Neural progenitor cell (in vitro differentiated cells): ENCODE measurements around the gene RAMAC. TPM values are rescaled to one million over a fixed set of nuclear protein-coding genes. Genes with fewer than 3 reads are reported as not detected.
"Not testable (repeated sequence)": the region's sequence is repeated elsewhere in the genome, so short reads cannot be mapped to it uniquely, and the experiment has no call there.

Source experiments
- DNase-seq: peaks from one replicate; pipeline ENCODE4 v3.0.0-alpha.2; 2016; ENCODE audit warnings: low spot score
- H2AFZ ChIP-seq: fragments of 200-600 bp; sonication (generic); replicated peaks from 2 replicates; pipeline ENCODE4 v1.6.1; 2016; ENCODE audit warnings: antibody characterized with exemption
- H3F3A ChIP-seq: fragments of 200-600 bp; sonication (generic); 2 replicates; pipeline ENCODE4 v1.6.1; 2016; ENCODE audit warnings: antibody characterized with exemption, low read depth
- H3K27ac ChIP-seq: fragments of 200-600 bp; sonication (generic); 2 replicates; pipeline ENCODE4 v1.5.1; 2016; ENCODE audit warnings: mild to moderate bottlenecking
- H3K27me3 ChIP-seq: fragments of 200-600 bp; sonication (generic); 2 replicates; pipeline ENCODE4 v1.6.1; 2016; ENCODE audit warnings: mild to moderate bottlenecking, moderate library complexity
- H3K36me3 ChIP-seq: fragments of 200-600 bp; sonication (generic); 2 replicates; pipeline ENCODE4 v1.5.1; 2016
- H3K4me1 ChIP-seq: fragments of 200-600 bp; sonication (generic); 2 replicates; pipeline ENCODE4 v1.6.1; 2016; ENCODE audit warnings: mixed run types
- H3K4me2 ChIP-seq: fragments of 200-600 bp; sonication (generic); 2 replicates; pipeline ENCODE4 v1.6.1; 2016
- H3K4me3 ChIP-seq: fragments of 200-600 bp; sonication (generic); 2 replicates; pipeline ENCODE4 v1.5.1; 2016
- H3K79me2 ChIP-seq: fragments of 200-600 bp; sonication (generic); 2 replicates; pipeline ENCODE4 v1.6.1; 2016; ENCODE audit warnings: low read depth
- H3K9ac ChIP-seq: fragments of 200-600 bp; sonication (generic); 2 replicates; pipeline ENCODE4 v1.6.1; 2016
- H3K9me3 ChIP-seq: fragments of 200-600 bp; sonication (generic); 2 replicates; pipeline ENCODE4 v1.5.1; 2016; ENCODE audit warnings: low read depth
- H4K20me1 ChIP-seq: fragments of 200-600 bp; sonication (generic); 2 replicates; pipeline ENCODE4 v1.6.1; 2016; ENCODE audit warnings: low read depth
- H3K27ac Mint-ChIP-seq: 3 replicates; pipeline ENCODE4 v1.8.0; 2021; ENCODE audit warnings: mixed read lengths
- H3K27me3 Mint-ChIP-seq: 2 replicates; pipeline ENCODE4 v1.8.0; 2022; ENCODE audit warnings: low read depth, mild to moderate bottlenecking, inconsistent platforms, moderate library complexity, mixed read lengths; ENCODE audit not compliant: insufficient read depth
- H3K36me3 Mint-ChIP-seq: 3 replicates; pipeline ENCODE4 v1.8.0; 2021; ENCODE audit warnings: mixed read lengths
- H3K4me1 Mint-ChIP-seq: 3 replicates; pipeline ENCODE4 v1.8.0; 2021; ENCODE audit warnings: mixed read lengths
- H3K4me3 Mint-ChIP-seq: 3 replicates; pipeline ENCODE4 v1.8.0; 2021; ENCODE audit warnings: mild to moderate bottlenecking, moderate library complexity, mixed read lengths
- H3K9me3 Mint-ChIP-seq: 3 replicates; pipeline ENCODE4 v1.8.0; 2020; ENCODE audit warnings: mixed read lengths
- EZH2 ChIP-seq: fragments of 200-600 bp; sonication (generic); IDR thresholded peaks from 2 replicates; pipeline ENCODE4 v1.6.1; 2017; ENCODE audit warnings: antibody characterized with exemption, mild to moderate bottlenecking, moderate library complexity
- EZH2phosphoT487 ChIP-seq: fragments of 200-600 bp; sonication (generic); IDR thresholded peaks from 2 replicates; pipeline ENCODE4 v1.6.1; 2017; ENCODE audit warnings: antibody characterized with exemption
- total RNA-seq: library from RNA; depleted of rRNA; stranded (reverse); fragments of >200 nt; gene quantifications from 2 replicates; pipeline ENCODE4 v1.2.3, GENCODE V29; 2015; ENCODE audit warnings: low replicate concordance
- TF ChIP-seq, protein P1 (sequence below): fragments of 200-600 bp; sonication (generic); IDR thresholded peaks from 2 replicates; pipeline ENCODE4 v1.5.1; 2017; ENCODE audit warnings: antibody characterized with exemption, mild to moderate bottlenecking

RAMAC gene
- total RNA-seq, 1 donor from 2014 or later: 50.6 TPM

DNA sequence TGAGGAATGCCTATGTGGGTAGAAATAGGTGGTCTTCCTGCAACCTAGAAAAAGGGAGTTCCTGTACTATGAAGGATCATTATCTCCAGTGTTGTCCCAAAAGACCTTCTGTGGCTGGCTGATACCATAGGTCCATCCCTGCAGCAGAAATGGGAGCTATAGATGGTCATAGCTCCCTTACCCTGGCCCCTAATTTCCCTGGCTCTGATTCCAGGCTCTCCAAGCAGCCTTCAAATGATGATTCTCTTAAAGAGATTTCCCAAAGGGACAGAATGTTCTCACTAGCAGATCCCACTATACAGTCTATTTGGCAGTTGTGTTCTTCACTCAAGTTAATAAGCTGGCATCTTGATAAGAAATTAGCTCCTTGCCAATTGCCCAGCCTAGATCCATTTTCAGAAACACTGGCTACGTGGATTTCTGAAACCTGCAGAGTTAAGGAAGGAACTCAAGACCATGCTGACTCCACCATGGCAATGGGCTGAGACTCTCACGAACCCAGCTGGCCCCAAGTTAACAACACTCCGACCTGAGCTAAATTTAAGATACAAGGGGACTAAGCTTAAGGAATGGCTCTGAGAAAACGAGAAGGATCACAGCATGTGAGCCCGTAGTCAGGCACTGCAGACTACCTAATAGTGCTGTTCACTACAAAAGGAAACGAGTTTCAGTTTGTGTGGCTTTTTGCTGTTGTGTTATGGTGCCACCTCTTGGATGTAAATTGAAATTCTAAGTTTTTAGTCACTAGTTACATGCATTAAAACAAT is 14.1 kb downstream of the RAMAC start:
- no peak overlapping the region for H3K4me2 ChIP-seq
- peaks cover 3% of the 10 kb centered on the region for H3K27me3 Mint-ChIP-seq
- no peaks in the 10 kb centered on the region for H3K79me2 ChIP-seq
- no peaks in the 10 kb centered on the region for H4K20me1 ChIP-seq
- H3K9me3 ChIP-seq: no peaks in the 10 kb centered on the region
- DNase-seq: peak; percentile 58
- no peak overlapping the region for H3K4me3 ChIP-seq
- H3K4me1 ChIP-seq: no peaks in the 10 kb centered on the region
- TF ChIP-seq, protein P1, sequence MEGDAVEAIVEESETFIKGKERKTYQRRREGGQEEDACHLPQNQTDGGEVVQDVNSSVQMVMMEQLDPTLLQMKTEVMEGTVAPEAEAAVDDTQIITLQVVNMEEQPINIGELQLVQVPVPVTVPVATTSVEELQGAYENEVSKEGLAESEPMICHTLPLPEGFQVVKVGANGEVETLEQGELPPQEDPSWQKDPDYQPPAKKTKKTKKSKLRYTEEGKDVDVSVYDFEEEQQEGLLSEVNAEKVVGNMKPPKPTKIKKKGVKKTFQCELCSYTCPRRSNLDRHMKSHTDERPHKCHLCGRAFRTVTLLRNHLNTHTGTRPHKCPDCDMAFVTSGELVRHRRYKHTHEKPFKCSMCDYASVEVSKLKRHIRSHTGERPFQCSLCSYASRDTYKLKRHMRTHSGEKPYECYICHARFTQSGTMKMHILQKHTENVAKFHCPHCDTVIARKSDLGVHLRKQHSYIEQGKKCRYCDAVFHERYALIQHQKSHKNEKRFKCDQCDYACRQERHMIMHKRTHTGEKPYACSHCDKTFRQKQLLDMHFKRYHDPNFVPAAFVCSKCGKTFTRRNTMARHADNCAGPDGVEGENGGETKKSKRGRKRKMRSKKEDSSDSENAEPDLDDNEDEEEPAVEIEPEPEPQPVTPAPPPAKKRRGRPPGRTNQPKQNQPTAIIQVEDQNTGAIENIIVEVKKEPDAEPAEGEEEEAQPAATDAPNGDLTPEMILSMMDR: peak; percentile 62
- TF ChIP-seq EZH2phosphoT487 (no peak), EZH2 (no peak)
- no peak overlapping the region for H2AFZ ChIP-seq
- H3K9ac ChIP-seq: no peak overlapping the region
- H3K27ac Mint-ChIP-seq: peak overlapping the region; percentile 33
- peaks cover 4% of the 10 kb centered on the region for H3K9me3 Mint-ChIP-seq
- H3K27ac ChIP-seq: no peak overlapping the region
- no peak overlapping the region for H3K4me3 Mint-ChIP-seq
- peaks cover 6% of the 10 kb centered on the region for H3K4me1 Mint-ChIP-seq
- H3K36me3 ChIP-seq: peaks cover 4% of the 10 kb centered on the region
- peaks cover 6% of the 10 kb centered on the region for H3K36me3 Mint-ChIP-seq
- no peaks in the 10 kb centered on the region for H3K27me3 ChIP-seq
- H3F3A ChIP-seq: no peaks in the 10 kb centered on the region

GRCh38 chr15:83000672-83001031 is 14.6 kb downstream of the RAMAC start:
- H3K9me3 ChIP-seq, H4K20me1 ChIP-seq, H3K9me3 Mint-ChIP-seq, H3K4me3 ChIP-seq, DNase-seq, H3K27me3 ChIP-seq, H3K27me3 Mint-ChIP-seq, H3K4me2 ChIP-seq, H3K36me3 Mint-ChIP-seq, H3K4me3 Mint-ChIP-seq, H3K4me1 ChIP-seq, H2AFZ ChIP-seq, H3F3A ChIP-seq, H3K27ac ChIP-seq, H3K27ac Mint-ChIP-seq, H3K9ac ChIP-seq, H3K79me2 ChIP-seq, H3K4me1 Mint-ChIP-seq, H3K36me3 ChIP-seq: not testable (repeated sequence)

- H3K27ac ChIP-seq: no peak overlapping the region
- H3K27me3 ChIP-seq: no peaks in the 10 kb centered on the region
- TF ChIP-seq, protein P1: peak; percentile 81
- TF ChIP-seq EZH2: no peak
- H3K79me2 ChIP-seq: peaks cover 30% of the 10 kb centered on the region
- no peaks in the 10 kb centered on the region for H3K27me3 Mint-ChIP-seq
- H3F3A ChIP-seq: no peaks in the 10 kb centered on the region
- H3K9me3 ChIP-seq: no peaks in the 10 kb centered on the region
- H4K20me1 ChIP-seq: peaks cover 7% of the 10 kb centered on the region
- H3K36me3 ChIP-seq: peaks cover 5% of the 10 kb centered on the region
- DNase-seq: peak; percentile 77
- peaks cover 28% of the 10 kb centered on the region for H3K4me1 Mint-ChIP-seq
- H3K4me2 ChIP-seq: peak overlapping the region; percentile 88
- H3K4me1 ChIP-seq: peaks cover 14% of the 10 kb centered on the region
- H3K27ac Mint-ChIP-seq: peak overlapping the region; percentile 95
- peak overlapping the region; percentile 82 for H3K4me3 ChIP-seq
- peak overlapping the region; percentile 100 for H3K4me3 Mint-ChIP-seq
- peak overlapping the region; percentile 59 for H3K9ac ChIP-seq
- no peaks in the 10 kb centered on the region for H3K9me3 Mint-ChIP-seq
- H3K36me3 Mint-ChIP-seq: peaks cover 15% of the 10 kb centered on the region
- peak overlapping the region; percentile 82 for H2AFZ ChIP-seq
Measured at GRCh38 chr15:83010709-83011270, 24.8 kb downstream of the RAMAC start.
